ENCODE results near the gene ARL5B.

DNA sequence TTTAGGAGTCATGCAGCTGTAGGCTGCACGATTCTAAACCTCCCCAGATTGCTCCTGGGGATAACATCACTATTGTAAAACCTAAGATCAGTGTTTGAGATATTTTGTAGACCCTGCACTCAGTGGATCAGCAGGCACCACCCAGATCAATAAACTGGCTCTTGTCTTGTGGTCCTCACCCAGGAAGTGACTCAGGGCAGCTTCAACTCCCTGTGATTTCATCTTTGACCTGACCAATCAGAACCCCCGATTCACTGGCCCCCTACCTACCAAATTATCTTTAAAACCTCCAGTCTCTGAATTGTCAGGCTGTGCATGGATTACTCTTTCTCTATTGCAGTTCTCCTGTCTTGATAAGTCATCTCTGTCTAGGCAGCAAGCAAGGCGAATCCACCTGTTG is 25.7 kb downstream of the ARL5B start:
- no peak for TF ChIP-seq MAFK (IDR thresholded peaks at IDR 0.05; ENCODE audit: partially characterized antibody)
- TF ChIP-seq, protein P1, sequence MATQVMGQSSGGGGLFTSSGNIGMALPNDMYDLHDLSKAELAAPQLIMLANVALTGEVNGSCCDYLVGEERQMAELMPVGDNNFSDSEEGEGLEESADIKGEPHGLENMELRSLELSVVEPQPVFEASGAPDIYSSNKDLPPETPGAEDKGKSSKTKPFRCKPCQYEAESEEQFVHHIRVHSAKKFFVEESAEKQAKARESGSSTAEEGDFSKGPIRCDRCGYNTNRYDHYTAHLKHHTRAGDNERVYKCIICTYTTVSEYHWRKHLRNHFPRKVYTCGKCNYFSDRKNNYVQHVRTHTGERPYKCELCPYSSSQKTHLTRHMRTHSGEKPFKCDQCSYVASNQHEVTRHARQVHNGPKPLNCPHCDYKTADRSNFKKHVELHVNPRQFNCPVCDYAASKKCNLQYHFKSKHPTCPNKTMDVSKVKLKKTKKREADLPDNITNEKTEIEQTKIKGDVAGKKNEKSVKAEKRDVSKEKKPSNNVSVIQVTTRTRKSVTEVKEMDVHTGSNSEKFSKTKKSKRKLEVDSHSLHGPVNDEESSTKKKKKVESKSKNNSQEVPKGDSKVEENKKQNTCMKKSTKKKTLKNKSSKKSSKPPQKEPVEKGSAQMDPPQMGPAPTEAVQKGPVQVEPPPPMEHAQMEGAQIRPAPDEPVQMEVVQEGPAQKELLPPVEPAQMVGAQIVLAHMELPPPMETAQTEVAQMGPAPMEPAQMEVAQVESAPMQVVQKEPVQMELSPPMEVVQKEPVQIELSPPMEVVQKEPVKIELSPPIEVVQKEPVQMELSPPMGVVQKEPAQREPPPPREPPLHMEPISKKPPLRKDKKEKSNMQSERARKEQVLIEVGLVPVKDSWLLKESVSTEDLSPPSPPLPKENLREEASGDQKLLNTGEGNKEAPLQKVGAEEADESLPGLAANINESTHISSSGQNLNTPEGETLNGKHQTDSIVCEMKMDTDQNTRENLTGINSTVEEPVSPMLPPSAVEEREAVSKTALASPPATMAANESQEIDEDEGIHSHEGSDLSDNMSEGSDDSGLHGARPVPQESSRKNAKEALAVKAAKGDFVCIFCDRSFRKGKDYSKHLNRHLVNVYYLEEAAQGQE (IDR thresholded peaks at IDR 0.05): no peak

Data from A549 (cell line).